ENCODE results near the gene NDUFS8. TPM values are rescaled to one million over a fixed set of nuclear protein-coding genes. Genes with fewer than 3 reads are reported as not detected.

NDUFS8 gene
- total RNA-seq, 1 donor from 2014 or later = 93.7 TPM

GRCh38 chr11:68056317-68057285 is 26.1 kb downstream of the NDUFS8 start:
- Mint-ChIP-seq H3K4me3 (no peak overlapping the region), H3K27ac (no peak overlapping the region)
- CTCF ChIA-PET = no interaction called here

DNA sequence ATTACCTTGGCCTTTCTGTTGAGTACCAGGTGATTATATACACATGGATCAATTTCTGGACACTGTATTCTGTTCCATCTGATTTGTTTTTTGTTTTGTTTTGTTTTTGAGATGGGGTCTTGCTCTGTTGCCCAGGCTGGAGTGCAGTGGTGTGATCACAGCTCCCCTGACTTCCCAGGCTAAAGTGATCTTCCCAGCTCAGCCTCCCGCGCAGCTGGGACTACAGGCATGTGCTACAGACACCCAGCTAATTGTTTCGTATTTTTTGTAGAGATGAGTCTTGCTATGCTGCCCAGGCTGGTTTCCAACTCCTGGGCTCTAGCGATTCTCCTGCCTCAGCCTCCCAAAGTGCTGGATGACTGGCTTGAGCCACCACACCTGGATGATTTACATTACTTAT is 27.3 kb downstream of the NDUFS8 start:
- H3K9me3 Mint-ChIP-seq = no peaks in the 10 kb centered on the region
- H3K36me3 Mint-ChIP-seq (ENCODE audit: low read depth) = peaks cover 36% of the 10 kb centered on the region
- ChIA-PET CTCF (no interaction called here), POLR2A (no interaction called here)
- no peak overlapping the region for H3K27ac Mint-ChIP-seq
- peaks cover 3% of the 10 kb centered on the region for H3K4me1 Mint-ChIP-seq
- no peaks in the 10 kb centered on the region for H3K27me3 Mint-ChIP-seq
- TF ChIP-seq, protein P1, sequence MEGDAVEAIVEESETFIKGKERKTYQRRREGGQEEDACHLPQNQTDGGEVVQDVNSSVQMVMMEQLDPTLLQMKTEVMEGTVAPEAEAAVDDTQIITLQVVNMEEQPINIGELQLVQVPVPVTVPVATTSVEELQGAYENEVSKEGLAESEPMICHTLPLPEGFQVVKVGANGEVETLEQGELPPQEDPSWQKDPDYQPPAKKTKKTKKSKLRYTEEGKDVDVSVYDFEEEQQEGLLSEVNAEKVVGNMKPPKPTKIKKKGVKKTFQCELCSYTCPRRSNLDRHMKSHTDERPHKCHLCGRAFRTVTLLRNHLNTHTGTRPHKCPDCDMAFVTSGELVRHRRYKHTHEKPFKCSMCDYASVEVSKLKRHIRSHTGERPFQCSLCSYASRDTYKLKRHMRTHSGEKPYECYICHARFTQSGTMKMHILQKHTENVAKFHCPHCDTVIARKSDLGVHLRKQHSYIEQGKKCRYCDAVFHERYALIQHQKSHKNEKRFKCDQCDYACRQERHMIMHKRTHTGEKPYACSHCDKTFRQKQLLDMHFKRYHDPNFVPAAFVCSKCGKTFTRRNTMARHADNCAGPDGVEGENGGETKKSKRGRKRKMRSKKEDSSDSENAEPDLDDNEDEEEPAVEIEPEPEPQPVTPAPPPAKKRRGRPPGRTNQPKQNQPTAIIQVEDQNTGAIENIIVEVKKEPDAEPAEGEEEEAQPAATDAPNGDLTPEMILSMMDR (IDR thresholded peaks at IDR 0.05) = no peak
- H3K4me3 Mint-ChIP-seq = no peak overlapping the region
- intact Hi-C loops (cut with micrococcal nuclease) = no loop called here
- no peak for ATAC-seq (ENCODE audit: low read depth)
- DNase-seq = no peak

More at GRCh38 chr11:68056317-68057285, 26.1 kb downstream of the NDUFS8 start:
- H3K36me3 Mint-ChIP-seq (ENCODE audit: low read depth) = peaks cover 35% of the 10 kb centered on the region
- POLR2A ChIA-PET = no interaction called here
- ATAC-seq (ENCODE audit: low read depth) = no peak
- intact Hi-C loops (cut with micrococcal nuclease) = no loop called here
- no peaks in the 10 kb centered on the region for H3K27me3 Mint-ChIP-seq
- H3K4me1 Mint-ChIP-seq = peaks cover 3% of the 10 kb centered on the region
- TF ChIP-seq, protein P1 (IDR thresholded peaks at IDR 0.05) = no peak
- no peaks in the 10 kb centered on the region for H3K9me3 Mint-ChIP-seq
- DNase-seq = no peak

GRCh38 chr11:68061508-68061907 is 31.0 kb downstream of the NDUFS8 start:
- Mint-ChIP-seq H3K36me3 (ENCODE audit: low read depth) (peaks cover 57% of the 10 kb centered on the region), H3K9me3 (no peaks in the 10 kb centered on the region), H3K4me1 (no peaks in the 10 kb centered on the region), H3K4me3 (no peak overlapping the region), H3K27me3 (no peaks in the 10 kb centered on the region), H3K27ac (no peak overlapping the region)
- TF ChIP-seq, protein P1 (IDR thresholded peaks at IDR 0.05) = no peak
- DNase-seq (no peak), ATAC-seq (ENCODE audit: low read depth) (no peak)
- CTCF ChIA-PET = no interaction called here
- POLR2A ChIA-PET = interaction anchor here (0.9 kb wide), 1 partner anchor 10 kb away, joined by 4 read pairs; no protein-coding TSS in a partner anchor
- intact Hi-C loops (cut with micrococcal nuclease) = no loop called here

DNA sequence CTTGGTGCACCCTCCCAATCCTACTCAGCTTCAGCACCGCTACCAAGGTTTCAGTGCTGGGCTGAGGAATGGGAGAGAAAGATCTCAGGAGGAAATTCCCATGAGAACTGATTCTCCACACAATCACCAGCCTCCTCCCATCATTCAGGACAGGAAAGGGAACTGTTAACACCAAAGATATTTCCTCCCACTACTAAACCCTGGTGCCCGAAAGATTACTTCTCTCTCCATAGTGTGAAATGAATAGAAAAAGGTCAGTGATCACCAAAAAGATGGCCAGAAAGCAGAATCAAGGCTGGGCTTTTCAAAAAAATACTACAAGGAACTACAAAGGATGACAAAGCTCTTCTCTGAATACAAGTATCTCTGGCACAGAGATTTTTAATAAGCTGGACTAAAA is 34.4 kb downstream of the NDUFS8 start:
- H3K36me3 Mint-ChIP-seq (ENCODE audit: low read depth) = peaks cover 78% of the 10 kb centered on the region
- intact Hi-C loops (cut with micrococcal nuclease) = no loop called here
- DNase-seq = no peak
- ATAC-seq (ENCODE audit: low read depth) = no peak
- TF ChIP-seq, protein P1 (IDR thresholded peaks at IDR 0.05) = no peak
- no peak overlapping the region for H3K27ac Mint-ChIP-seq
- no peaks in the 10 kb centered on the region for H3K9me3 Mint-ChIP-seq
- no peaks in the 10 kb centered on the region for H3K4me1 Mint-ChIP-seq
- POLR2A ChIA-PET = interaction anchor here (0.6 to 0.7 kb wide), 3 partner anchors 76 to 227 kb away, joined by 4 to 10 read pairs (median 7); no protein-coding TSS in a partner anchor
- no peak overlapping the region for H3K4me3 Mint-ChIP-seq
- no peaks in the 10 kb centered on the region for H3K27me3 Mint-ChIP-seq
- CTCF ChIA-PET = no interaction called here

GRCh38 chr11:68065841-68066240 is 35.4 kb downstream of the NDUFS8 start:
- ChIA-PET CTCF (no interaction called here), POLR2A (no interaction called here)
- Mint-ChIP-seq H3K27me3 (no peaks in the 10 kb centered on the region), H3K9me3 (no peaks in the 10 kb centered on the region), H3K27ac (no peak overlapping the region), H3K4me1 (no peaks in the 10 kb centered on the region), H3K4me3 (no peak overlapping the region), H3K36me3 (ENCODE audit: low read depth) (peaks cover 80% of the 10 kb centered on the region)
- no peak for DNase-seq
- TF ChIP-seq, protein P1 (IDR thresholded peaks at IDR 0.05) = no peak
- ATAC-seq (ENCODE audit: low read depth) = no peak
- intact Hi-C loops (cut with micrococcal nuclease) = no loop called here

Measured in activated B cell treated with CpG ODN at 0.5 μM for 24 hours (primary cell).